Lower leg skin (tissue), 3 donors: ENCODE data around the gene TPH2.

Experiments
- CTCF ChIP-seq, 3 donors: fragments of 450-650 bp; IDR thresholded peaks; one replicate each; pipeline ENCODE4 v1.5.1; 2016; ENCODE audit warnings: antibody characterized with exemption in 3 of 3, mild to moderate bottlenecking in 3 of 3, moderate library complexity in 2 of 3
- POLR2A ChIP-seq, 2 donors: fragments of 450-650 bp; IDR thresholded peaks; one replicate each; pipeline ENCODE4 v1.6.1; 2016 to 2017; ENCODE audit warnings: antibody characterized with exemption in 2 of 2, mild to moderate bottlenecking in 1 of 2, moderate library complexity in 1 of 2

DNA sequence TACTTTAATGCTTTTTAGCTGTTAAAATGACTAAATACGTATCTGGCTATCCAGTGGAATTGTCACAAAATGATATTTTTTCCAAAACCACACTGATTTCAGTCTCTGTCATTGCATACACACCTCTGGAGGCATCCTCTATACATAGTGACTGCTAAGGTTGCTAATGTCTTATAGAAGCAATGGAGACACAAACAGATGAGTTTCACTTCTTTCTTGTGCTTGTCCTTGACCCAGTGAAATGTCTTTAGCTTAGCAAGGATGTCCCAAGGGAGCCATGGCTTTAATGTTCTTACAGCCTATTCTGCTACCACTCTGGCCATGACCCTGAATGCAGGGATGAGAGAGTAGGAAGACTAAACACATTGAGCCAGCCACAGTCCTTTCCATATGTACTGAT is 90.3 kb downstream of the TPH2 start:
- TF ChIP-seq CTCF (IDR thresholded peaks at IDR 0.05) (no peak), POLR2A (IDR thresholded peaks at IDR 0.05) (no peak)
